Right lobe of liver (tissue), 4 donors: ENCODE results near the gene RABGAP1.

Source experiments
- POLR2A ChIP-seq: fragments of 450-650 bp; IDR thresholded peaks from one replicate; pipeline ENCODE4 v1.6.1; 2017; ENCODE audit warnings: antibody characterized with exemption, mild to moderate bottlenecking
- TF ChIP-seq, protein P1 (sequence below), 4 donors: fragments of 200-600 bp in 3 of 4; fragments of 450-650 bp in 1 of 4; IDR thresholded peaks; one replicate each; pipeline versions ENCODE4 v1.5.1 to v1.8.0; 2016 to 2022; ENCODE audit warnings: antibody characterized with exemption in 4 of 4, mild to moderate bottlenecking in 2 of 4
- donor health status: DM: no; HTN: no; CAD: no.
- donor health status: DM: no; HTN: no; CAD: no.
- donor health status: DM: no; HTN: yes; CAD: no.

- no peak for TF ChIP-seq POLR2A
- TF ChIP-seq, protein P1, sequence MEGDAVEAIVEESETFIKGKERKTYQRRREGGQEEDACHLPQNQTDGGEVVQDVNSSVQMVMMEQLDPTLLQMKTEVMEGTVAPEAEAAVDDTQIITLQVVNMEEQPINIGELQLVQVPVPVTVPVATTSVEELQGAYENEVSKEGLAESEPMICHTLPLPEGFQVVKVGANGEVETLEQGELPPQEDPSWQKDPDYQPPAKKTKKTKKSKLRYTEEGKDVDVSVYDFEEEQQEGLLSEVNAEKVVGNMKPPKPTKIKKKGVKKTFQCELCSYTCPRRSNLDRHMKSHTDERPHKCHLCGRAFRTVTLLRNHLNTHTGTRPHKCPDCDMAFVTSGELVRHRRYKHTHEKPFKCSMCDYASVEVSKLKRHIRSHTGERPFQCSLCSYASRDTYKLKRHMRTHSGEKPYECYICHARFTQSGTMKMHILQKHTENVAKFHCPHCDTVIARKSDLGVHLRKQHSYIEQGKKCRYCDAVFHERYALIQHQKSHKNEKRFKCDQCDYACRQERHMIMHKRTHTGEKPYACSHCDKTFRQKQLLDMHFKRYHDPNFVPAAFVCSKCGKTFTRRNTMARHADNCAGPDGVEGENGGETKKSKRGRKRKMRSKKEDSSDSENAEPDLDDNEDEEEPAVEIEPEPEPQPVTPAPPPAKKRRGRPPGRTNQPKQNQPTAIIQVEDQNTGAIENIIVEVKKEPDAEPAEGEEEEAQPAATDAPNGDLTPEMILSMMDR (IDR thresholded peaks at IDR 0.05): no peak
These were observed 180.6 kb downstream of the RABGAP1 start for GRCh38 chr9:123121457-123121856.
